ENCODE results near the gene TTBK2.
A peak's percentile ranks its signal among the peaks of the same experiment; 100 is the strongest.

Gene TTBK2

GRCh38 chr15:42726114-42726513 lies 194.5 kb downstream of the TTBK2 start:
- DNase-seq (ENCODE audit: low read depth) = no peak

DNA sequence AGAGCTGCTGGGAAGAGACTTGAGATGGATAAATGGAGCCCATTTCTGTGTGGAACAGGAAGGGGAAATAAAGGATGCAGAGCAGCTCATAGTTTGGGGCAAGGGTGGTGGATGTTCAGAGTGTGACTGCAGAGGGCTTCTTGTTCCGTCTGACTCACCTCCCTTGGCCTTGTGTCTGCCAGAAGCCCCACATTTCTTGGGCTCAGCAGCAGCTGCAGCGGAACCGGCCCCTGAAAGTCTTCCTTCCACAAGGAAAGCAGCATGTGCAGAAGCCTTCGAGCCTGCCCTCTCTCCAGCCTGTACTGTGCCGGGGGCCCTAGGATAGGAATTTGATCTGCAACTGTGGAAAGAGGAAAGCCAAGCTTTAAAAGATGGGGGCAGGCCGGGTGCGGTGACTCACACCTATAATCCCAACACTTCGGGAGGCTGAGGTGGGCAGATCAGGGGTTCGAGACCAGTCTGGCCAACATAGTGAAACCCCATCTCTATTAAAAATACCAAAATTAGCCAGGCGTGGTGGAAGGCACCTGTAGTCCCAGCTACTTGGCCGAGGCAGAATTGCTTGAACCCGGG lies 195.2 kb downstream of the TTBK2 start:
- no peak for DNase-seq (ENCODE audit: low read depth)

DNA sequence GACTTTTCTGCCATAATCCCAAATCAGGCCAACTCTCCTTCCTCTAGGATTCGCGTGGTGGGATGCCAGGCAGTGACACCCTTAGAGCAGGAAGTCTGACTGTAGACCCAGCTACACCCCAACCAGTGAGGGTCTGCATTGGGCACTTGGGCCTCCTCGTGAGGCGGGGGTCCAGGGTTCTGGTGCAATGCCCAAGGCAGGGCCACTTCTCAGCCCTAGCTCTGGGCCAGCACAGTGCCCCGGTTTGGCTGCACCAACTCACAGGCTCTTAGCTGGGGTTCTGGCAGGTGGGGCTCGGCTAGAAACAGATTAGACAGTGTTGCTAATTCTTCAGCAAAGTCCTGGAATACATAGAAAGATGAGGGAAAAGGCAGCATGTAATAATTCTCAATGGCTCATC lies 196.3 kb downstream of the TTBK2 start:
- DNase-seq (ENCODE audit: low read depth) = no peak

DNA sequence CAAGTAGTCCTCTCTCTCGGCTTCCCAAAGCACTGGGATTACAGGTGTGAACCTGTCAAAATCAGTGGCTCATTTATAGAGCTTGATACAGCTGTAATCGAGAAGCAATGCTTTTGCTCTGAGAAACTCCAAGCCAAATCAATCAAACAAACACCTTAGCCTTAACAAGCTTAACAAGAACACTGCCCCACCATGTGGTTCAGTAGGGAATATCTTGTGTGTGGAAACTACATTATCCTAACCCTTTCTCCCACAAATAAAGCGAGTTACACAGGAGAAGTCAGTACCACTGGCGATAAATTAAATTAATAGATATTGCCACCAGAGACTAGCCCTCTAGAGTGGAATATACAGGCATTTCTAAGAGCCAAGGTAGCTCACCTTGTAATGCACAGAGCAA lies 197.5 kb downstream of the TTBK2 start:
- DNase-seq (ENCODE audit: low read depth) = no peak

DNA sequence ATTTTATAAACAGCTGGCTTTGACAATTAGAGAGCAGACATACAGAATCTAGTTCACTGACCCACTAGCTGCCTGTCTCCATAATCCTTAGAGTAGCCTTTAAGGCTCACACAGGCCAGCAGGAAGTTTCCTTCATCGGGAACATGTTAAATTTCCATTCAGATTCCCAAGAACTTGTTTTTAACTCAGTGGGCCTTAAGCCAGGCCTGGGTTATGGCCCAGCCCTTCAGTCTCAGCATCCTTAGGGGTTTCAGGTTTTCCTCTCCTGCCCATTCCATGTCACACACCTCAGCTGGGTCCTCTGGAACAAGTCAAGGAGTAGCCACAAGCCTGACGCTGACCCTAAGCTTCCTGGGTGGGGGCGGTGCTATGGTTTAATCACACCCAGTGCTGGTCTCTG lies 198.7 kb downstream of the TTBK2 start:
- DNase-seq (ENCODE audit: low read depth) = no peak

- no peak for DNase-seq (ENCODE audit: low read depth)
Measured at GRCh38 chr15:42721016-42721415, 199.6 kb downstream of the TTBK2 start.

DNA sequence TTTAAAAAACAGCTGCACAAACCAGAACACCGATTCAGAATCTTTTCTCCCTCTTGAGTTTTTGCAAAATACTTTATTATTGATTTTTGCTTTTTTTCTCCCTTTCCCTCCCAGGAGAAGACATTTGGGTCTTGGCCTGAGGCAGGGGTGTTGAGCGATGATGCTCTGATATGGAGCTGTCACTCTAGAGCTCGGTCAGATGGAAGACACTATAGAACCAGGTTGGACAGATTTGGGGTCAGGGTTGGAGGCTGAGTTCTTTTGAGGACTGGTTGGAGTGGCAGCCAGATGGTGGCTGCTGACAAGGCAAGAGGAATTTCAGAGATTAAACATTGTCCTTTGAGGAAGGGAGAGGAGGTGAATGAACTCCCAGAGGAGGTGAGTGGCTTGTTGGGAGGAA lies 200.5 kb downstream of the TTBK2 start:
- no peak for DNase-seq (ENCODE audit: low read depth)

- DNase-seq (ENCODE audit: low read depth) = no peak
Measured at GRCh38 chr15:42719043-42719442, 201.5 kb downstream of the TTBK2 start.

GRCh38 chr15:42716626-42717025 lies 204.0 kb downstream of the TTBK2 start:
- DNase-seq (ENCODE audit: low read depth) = no peak

GRCh38 chr15:42716125-42716524 lies 204.5 kb downstream of the TTBK2 start:
- no peak for DNase-seq (ENCODE audit: low read depth)

- no peak for DNase-seq (ENCODE audit: low read depth)
Measured at GRCh38 chr15:42712584-42712983, 208.0 kb downstream of the TTBK2 start.

- no peak for DNase-seq (ENCODE audit: low read depth)
Measured at GRCh38 chr15:42711746-42712145, 208.8 kb downstream of the TTBK2 start.

GRCh38 chr15:42710662-42711061 lies 209.9 kb downstream of the TTBK2 start:
- DNase-seq (ENCODE audit: low read depth) = peak; percentile 26

GRCh38 chr15:42707873-42708544 lies 212.6 kb downstream of the TTBK2 start:
- no peak for DNase-seq (ENCODE audit: low read depth)

DNA sequence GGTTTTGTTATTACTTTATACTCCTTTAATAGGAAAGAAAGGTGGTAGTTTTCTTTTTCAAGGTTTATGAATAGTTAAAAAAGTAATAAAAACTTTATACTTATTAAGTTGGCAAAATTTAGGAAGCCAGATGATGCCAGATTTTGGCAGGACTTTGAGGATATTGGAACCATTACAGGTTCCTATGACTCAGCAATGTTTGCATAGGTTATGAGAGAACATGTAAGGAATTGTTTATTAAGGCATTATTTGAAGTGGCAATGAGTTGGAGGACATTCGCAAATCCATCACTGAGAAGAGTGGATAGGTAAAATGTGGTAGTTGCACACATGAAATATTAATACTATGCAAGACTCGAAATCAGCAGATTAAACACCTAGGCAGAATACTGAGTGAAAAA lies 213.5 kb downstream of the TTBK2 start:
- DNase-seq (ENCODE audit: low read depth) = no peak

DNA sequence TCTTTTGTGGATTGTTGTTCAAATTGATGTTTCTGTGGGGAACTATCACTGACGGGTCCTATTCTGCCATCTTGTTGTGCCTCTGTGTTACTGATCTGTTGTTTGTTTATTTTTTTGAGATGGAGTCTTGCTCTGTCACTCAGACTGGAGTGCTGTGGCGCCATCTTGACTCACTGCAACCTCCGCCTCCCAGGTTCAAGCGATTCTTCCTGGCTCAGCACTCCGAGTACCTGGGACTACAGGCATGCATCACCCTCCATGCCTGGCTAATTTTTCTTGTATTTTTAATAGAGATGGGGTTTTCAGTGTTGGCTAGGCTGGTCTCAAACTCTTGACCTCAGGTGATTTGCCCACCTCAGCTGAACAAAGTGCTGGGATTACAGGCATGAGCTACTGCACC lies 215.2 kb downstream of the TTBK2 start:
- no peak for DNase-seq (ENCODE audit: low read depth)

DNA sequence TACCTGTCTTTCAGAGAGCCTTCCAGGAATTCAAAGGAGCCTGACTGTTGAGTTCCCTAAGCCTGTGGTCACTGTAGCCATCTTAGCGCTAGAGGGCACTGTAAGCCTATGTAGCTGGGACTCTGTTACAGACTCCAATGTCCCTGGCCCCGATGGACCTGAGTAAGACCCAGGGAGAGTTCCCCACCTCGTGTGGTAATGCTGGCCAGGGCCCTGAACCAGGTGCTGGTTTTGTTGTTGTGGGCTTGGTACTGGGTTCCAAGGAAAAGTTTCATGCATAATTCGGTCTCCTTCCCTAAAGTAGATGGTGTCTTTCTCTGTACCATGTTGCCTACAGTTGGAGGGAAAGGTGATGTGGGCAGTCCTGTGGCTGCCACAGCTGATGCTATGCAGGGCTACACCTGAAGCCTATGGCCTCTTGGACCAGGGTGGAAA lies 216.1 kb downstream of the TTBK2 start:
- DNase-seq (ENCODE audit: low read depth) = peak; percentile 65

- DNase-seq (ENCODE audit: low read depth) = no peak
Measured at GRCh38 chr15:42696626-42697025, 224.0 kb downstream of the TTBK2 start.

- DNase-seq (ENCODE audit: low read depth) = no peak
Measured at GRCh38 chr15:42695527-42696071, 225.0 kb downstream of the TTBK2 start.

DNA sequence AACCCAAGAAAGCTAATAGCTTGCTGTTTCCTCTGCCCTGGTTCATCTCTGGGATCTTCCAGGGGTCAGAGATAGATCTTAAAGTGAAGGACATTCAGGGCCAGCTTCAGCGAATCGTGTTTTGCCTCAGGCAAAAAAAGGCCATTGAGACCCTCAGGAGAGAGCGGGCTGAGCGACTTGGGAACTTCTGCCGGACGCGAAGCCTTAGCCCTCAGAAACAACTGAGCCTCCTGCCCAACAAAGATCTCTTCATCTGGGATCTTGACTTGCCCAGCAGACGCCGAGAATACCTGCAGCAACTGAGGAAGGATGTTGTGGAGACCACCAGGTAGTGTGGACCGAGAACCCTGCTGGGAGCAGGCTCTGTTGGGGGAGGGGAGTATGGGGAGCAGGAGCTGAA lies 226.2 kb downstream of the TTBK2 start:
- no peak for DNase-seq (ENCODE audit: low read depth)

DNA sequence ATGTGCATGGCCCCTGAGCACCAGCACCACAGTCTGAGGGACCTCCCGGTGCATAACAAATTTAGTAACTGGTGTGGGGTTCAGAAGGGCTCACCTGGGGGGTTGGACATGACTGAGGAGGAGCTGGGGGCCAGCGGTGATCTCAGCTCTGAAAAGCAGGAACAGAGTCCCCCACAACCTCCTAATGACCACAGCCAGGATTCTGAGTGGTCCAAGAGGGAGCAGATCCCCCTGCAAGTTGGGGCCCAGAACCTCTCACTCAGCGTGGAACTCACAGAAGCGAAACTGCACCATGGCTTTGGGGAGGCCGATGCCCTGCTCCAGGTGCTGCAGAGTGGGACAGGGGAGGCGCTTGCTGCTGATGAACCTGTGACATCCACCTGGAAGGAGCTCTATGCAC lies 226.6 kb downstream of the TTBK2 start:
- DNase-seq (ENCODE audit: low read depth) = no peak

- no peak for DNase-seq (ENCODE audit: low read depth)
Measured at GRCh38 chr15:42693496-42693895, 227.1 kb downstream of the TTBK2 start.

DNA sequence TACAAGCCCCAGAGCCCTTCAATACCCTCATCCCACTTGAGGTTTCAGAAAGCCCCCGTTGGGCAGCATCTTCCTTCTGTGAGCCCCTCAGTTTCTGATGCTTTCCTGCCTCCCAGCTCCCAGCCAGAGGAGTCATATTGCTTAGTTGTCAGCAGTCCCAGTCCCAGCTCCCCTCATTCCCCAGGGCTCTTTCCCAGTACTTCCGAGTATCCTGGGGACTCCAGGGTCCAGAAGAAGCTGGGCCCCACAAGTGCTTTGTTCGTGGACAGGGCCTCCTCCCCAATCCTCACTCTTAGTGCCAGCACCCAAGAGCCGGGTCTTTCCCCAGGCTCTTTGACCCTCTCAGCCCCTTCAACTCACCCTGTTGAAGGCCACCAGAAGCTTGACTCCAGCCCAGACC lies 227.6 kb downstream of the TTBK2 start:
- no peak for DNase-seq (ENCODE audit: low read depth)

DNA sequence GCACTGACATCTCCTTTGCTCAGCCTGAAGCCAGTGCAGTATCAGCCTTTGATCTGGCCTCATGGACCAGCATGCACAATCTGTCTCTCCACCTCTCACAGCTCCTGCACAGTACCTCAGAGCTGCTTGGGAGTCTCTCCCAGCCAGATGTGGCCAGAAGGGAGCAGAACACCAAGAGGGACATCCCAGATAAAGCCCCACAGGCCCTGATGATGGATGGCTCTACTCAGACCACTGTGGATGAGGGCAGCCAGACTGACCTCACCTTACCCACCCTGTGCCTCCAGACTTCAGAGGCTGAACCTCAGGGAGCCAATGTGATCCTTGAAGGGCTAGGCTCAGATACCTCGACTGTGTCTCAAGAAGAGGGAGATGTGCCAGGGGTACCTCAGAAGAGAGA lies 228.0 kb downstream of the TTBK2 start:
- no peak for DNase-seq (ENCODE audit: low read depth)

Data from amniotic epithelial cell (primary cell).